Measurements from ENCODE around the gene PHACTR3. TPM values are rescaled to one million over a fixed set of nuclear protein-coding genes. Genes with fewer than 3 reads are reported as not detected.

PHACTR3 gene
- polyA plus RNA-seq, 2 of the 4 experiments (the other 2 are of a cell fraction) = not detected

GRCh38 chr20:59561614-59562277, 42.6 kb upstream of the PHACTR3 start:
- CTCF ChIA-PET = interaction anchor here (1.2 to 7.8 kb wide), 3 partner anchors 9 to 37 kb away, joined by 4 to 75 read pairs (median 6); no protein-coding TSS in a partner anchor
- POLR2A ChIA-PET = no interaction called here
- TF ChIP-seq TFCP2L1 (CRISPR knock-in tag; IDR thresholded peaks at IDR 0.05) = no peak
- no peak for TF ChIP-seq ZNF302 (CRISPR knock-in tag; IDR thresholded peaks at IDR 0.05)
- H3K4me2 ChIP-seq = no peak overlapping the region
- ATAC-seq (no peak), FAIRE-seq (no peak), DNase-seq (ENCODE audit: low read depth in 1 of 2, low spot score in 1 of 2) (no peak)
- no peaks in the 10 kb centered on the region for H3K4me1 ChIP-seq
- H3K27ac ChIP-seq = no peak overlapping the region
- WGBS (ENCODE audit: missing lambda C conversion rate) = 7% methylated on average over 3 of the region's 5 CpGs
- no peaks in the 10 kb centered on the region for H3K9me3 ChIP-seq
- H3K4me3 ChIP-seq = no peak overlapping the region

GRCh38 chr20:59564171-59564570, 40.2 kb upstream of the PHACTR3 start:
- ChIA-PET CTCF (interaction anchor here (1.0 to 7.8 kb wide), 2 partner anchors 8 to 22 kb away, joined by 3 to 75 read pairs; no protein-coding TSS in a partner anchor), POLR2A (no interaction called here)
- WGBS (ENCODE audit: missing lambda C conversion rate) = 38% methylated on average over 8 of the region's 12 CpGs
- no peaks in the 10 kb centered on the region for H3K9me3 ChIP-seq
- no peak for FAIRE-seq
- no peak for DNase-seq (ENCODE audit: low read depth in 1 of 2, low spot score in 1 of 2)
- H3K27ac ChIP-seq = no peak overlapping the region
- peak; percentile 14 to 33; a peak in 1 of 6 replicates for ATAC-seq
- no peak for TF ChIP-seq EHF (CRISPR knock-in tag; IDR thresholded peaks at IDR 0.05)
- no peak for TF ChIP-seq MAFK (IDR thresholded peaks at IDR 0.05; ENCODE audit: partially characterized antibody)
- TF ChIP-seq ELK1 (IDR thresholded peaks at IDR 0.05; ENCODE audit: low read depth, low read length) = no peak
- no peak for TF ChIP-seq TFCP2L1 (CRISPR knock-in tag; IDR thresholded peaks at IDR 0.05)
- TF ChIP-seq PHF8 (IDR thresholded peaks at IDR 0.05; ENCODE audit: borderline replicate concordance, low read depth) = no peak
- no peak overlapping the region for H3K4me3 ChIP-seq
- H3K4me2 ChIP-seq = no peak overlapping the region
- H3K4me1 ChIP-seq = no peaks in the 10 kb centered on the region

- ChIA-PET POLR2A (no interaction called here), CTCF (no interaction called here)
- ATAC-seq = no peak
- TF ChIP-seq FOXS1 (CRISPR knock-in tag; IDR thresholded peaks at IDR 0.05) (no peak), CBX2 (IDR thresholded peaks at IDR 0.05; ENCODE audit: borderline replicate concordance, low read depth) (no peak), CHD4 (IDR thresholded peaks at IDR 0.05; ENCODE audit: borderline replicate concordance) (no peak), HOXB13 (CRISPR knock-in tag; IDR thresholded peaks at IDR 0.05; ENCODE audit: low read depth) (no peak), POLR2AphosphoS2 (conservative IDR thresholded peaks at IDR 0.05; ENCODE audit: low read length) (no peak), SMC3 (IDR thresholded peaks at IDR 0.05) (no peak), HMGXB4 (CRISPR knock-in tag; IDR thresholded peaks at IDR 0.05; ENCODE audit: borderline replicate concordance) (no peak)
- FAIRE-seq = no peak
- 3% methylated on average over 1 of the region's 1 CpG for WGBS (ENCODE audit: missing lambda C conversion rate)
- no peaks in the 10 kb centered on the region for H3K4me1 ChIP-seq
- H3K9me3 ChIP-seq = no peaks in the 10 kb centered on the region
- no peak overlapping the region for H3K4me2 ChIP-seq
- H3K4me3 ChIP-seq = no peak overlapping the region
- H3K27ac ChIP-seq = no peak overlapping the region
- DNase-seq (ENCODE audit: low read depth in 1 of 2, low spot score in 1 of 2) = no peak
These were observed 39.4 kb upstream of the PHACTR3 start for GRCh38 chr20:59564943-59565342.

GRCh38 chr20:59565768-59566461, 38.4 kb upstream of the PHACTR3 start:
- CTCF ChIA-PET = no interaction called here
- 43% methylated on average over 9 of the region's 11 CpGs for WGBS (ENCODE audit: missing lambda C conversion rate)
- no peak for TF ChIP-seq HDAC2 (IDR thresholded peaks at IDR 0.05)
- no peak for TF ChIP-seq PBX3 (IDR thresholded peaks at IDR 0.05)
- no peak for TF ChIP-seq CHD4 (IDR thresholded peaks at IDR 0.05; ENCODE audit: borderline replicate concordance)
- no peak for TF ChIP-seq CTCF (IDR thresholded peaks at IDR 0.05)
- no peak for TF ChIP-seq RCOR1 (IDR thresholded peaks at IDR 0.05; ENCODE audit: low read depth, low read length)
- TF ChIP-seq ELK1 (IDR thresholded peaks at IDR 0.05; ENCODE audit: low read depth, low read length) = no peak
- TF ChIP-seq ATOH8 (CRISPR knock-in tag; IDR thresholded peaks at IDR 0.05; ENCODE audit: low read depth) = no peak
- TF ChIP-seq JUNB (IDR thresholded peaks at IDR 0.05) = no peak
- TF ChIP-seq CEBPB (IDR thresholded peaks at IDR 0.05) = no peak
- no peak for TF ChIP-seq POLR2A (IDR thresholded peaks at IDR 0.05; ENCODE audit: low read length)

More at GRCh38 chr20:59565768-59566461, 38.4 kb upstream of the PHACTR3 start:
- ATAC-seq (no peak; a peak in 2 of 6 replicates), DNase-seq (ENCODE audit: low read depth in 1 of 2, low spot score in 1 of 2) (no peak), FAIRE-seq (no peak)
- no peak overlapping the region for H3K4me3 ChIP-seq
- no peaks in the 10 kb centered on the region for H3K4me1 ChIP-seq
- no peak overlapping the region for H3K4me2 ChIP-seq
- POLR2A ChIA-PET = no interaction called here
- H3K9me3 ChIP-seq = no peaks in the 10 kb centered on the region
- H3K27ac ChIP-seq = no peak overlapping the region

All from A549 (cell line).